WTC11 (cell line): ENCODE results near the gene PTPN6. TPM values are rescaled to one million over a fixed set of nuclear protein-coding genes. Genes with fewer than 3 reads are reported as not detected.

ENCODE experiments used
- ATAC-seq: fragments of 200-7000 bp; cut with Tn5 transposase; 2 replicates; pipeline ENCODE4 v1.10.0; 2021; ENCODE audit warnings: mild to moderate bottlenecking, moderate library complexity
- CTCF ChIA-PET: fragments of 300-600 bp; sonication (Branson Sonifier 250); formaldehyde crosslinking; loops from one replicate; lab custom pipeline; 2021; ENCODE audit warnings: antibody characterized with exemption; lab: Charles Lee
- POLR2A ChIA-PET: fragments of 350-600 bp; sonication (Branson Sonifier 250); formaldehyde crosslinking; loops from one replicate; lab custom pipeline; 2021; ENCODE audit warnings: antibody characterized with exemption; lab: Charles Lee
- DNase-seq: peaks from one replicate; pipeline ENCODE4 v3.0.0; 2021; ENCODE audit warnings: low spot score
- H3K27ac Mint-ChIP-seq: 2 replicates; pipeline ENCODE4 v1.8.0; 2021; ENCODE audit warnings: mixed read lengths
- H3K27me3 Mint-ChIP-seq: 2 replicates; pipeline ENCODE4 v1.8.0; 2021; ENCODE audit warnings: low read depth, mild to moderate bottlenecking, moderate library complexity, mixed read lengths
- H3K36me3 Mint-ChIP-seq: 2 replicates; pipeline ENCODE4 v1.8.0; 2021; ENCODE audit warnings: mixed read lengths
- H3K4me1 Mint-ChIP-seq: 2 replicates; pipeline ENCODE4 v1.8.0; 2022; ENCODE audit warnings: mixed read lengths
- H3K4me3 Mint-ChIP-seq: 2 replicates; pipeline ENCODE4 v1.8.0; 2021; ENCODE audit warnings: mild to moderate bottlenecking, moderate library complexity, mixed read lengths
- H3K9me3 Mint-ChIP-seq: 2 replicates; pipeline ENCODE4 v1.8.0; 2021; ENCODE audit warnings: mixed read lengths
- ATF2 ChIP-seq: sonication (generic); formaldehyde crosslinking; IDR thresholded peaks from 2 replicates; pipeline ENCODE4 v1.8.1; 2022; ENCODE audit warnings: low read depth, missing genetic modification reagents, borderline replicate concordance
- E2F4 ChIP-seq: sonication (generic); formaldehyde crosslinking; IDR thresholded peaks from 2 replicates; pipeline ENCODE4 v1.8.1; 2022; ENCODE audit warnings: low read depth, mild to moderate bottlenecking, moderate library complexity, missing genetic modification reagents, borderline replicate concordance
- ERG ChIP-seq: fragments of 250-450 bp; sonication (Bioruptor Pico); IDR thresholded peaks from 2 replicates; pipeline ENCODE4 v1.8.0; 2021; ENCODE audit warnings: mild to moderate bottlenecking
- ETV6 ChIP-seq: sonication (generic); formaldehyde crosslinking; IDR thresholded peaks from 2 replicates; pipeline ENCODE4 v1.8.1; 2022; ENCODE audit warnings: mild to moderate bottlenecking, missing genetic modification reagents
- FOXK1 ChIP-seq: sonication (generic); formaldehyde crosslinking; IDR thresholded peaks from 2 replicates; pipeline ENCODE4 v1.8.0; 2022; ENCODE audit warnings: mild to moderate bottlenecking, moderate library complexity, missing genetic modification reagents
- FOXP4 ChIP-seq: sonication (generic); formaldehyde crosslinking; IDR thresholded peaks from 2 replicates; pipeline ENCODE4 v1.8.0; 2022; ENCODE audit warnings: mild to moderate bottlenecking, missing genetic modification reagents
- GABPB1 ChIP-seq: sonication (generic); formaldehyde crosslinking; IDR thresholded peaks from 2 replicates; pipeline ENCODE4 v1.8.1; 2023; ENCODE audit warnings: mild to moderate bottlenecking, missing genetic modification reagents
- HMGXB4 ChIP-seq: sonication (generic); formaldehyde crosslinking; IDR thresholded peaks from 2 replicates; pipeline ENCODE4 v1.8.1; 2023; ENCODE audit warnings: mild to moderate bottlenecking, moderate library complexity, missing genetic modification reagents
- MAX ChIP-seq: sonication (generic); formaldehyde crosslinking; IDR thresholded peaks from 2 replicates; pipeline ENCODE4 v1.8.0; 2022; ENCODE audit warnings: mild to moderate bottlenecking, missing genetic modification reagents
- MYBL2 ChIP-seq: sonication (generic); formaldehyde crosslinking; IDR thresholded peaks from 2 replicates; pipeline ENCODE4 v1.8.1; 2023; ENCODE audit warnings: mild to moderate bottlenecking, moderate library complexity, missing genetic modification reagents
- NFE2L1 ChIP-seq: sonication (generic); formaldehyde crosslinking; IDR thresholded peaks from 2 replicates; pipeline ENCODE4 v1.8.1; 2023; ENCODE audit warnings: missing genetic modification reagents
- NFYB ChIP-seq: sonication (generic); formaldehyde crosslinking; conservative IDR thresholded peaks from 2 replicates; pipeline ENCODE4 v1.8.0; 2022; ENCODE audit warnings: low read depth, missing genetic modification reagents
- NR3C1 ChIP-seq: sonication (generic); formaldehyde crosslinking; conservative IDR thresholded peaks from 2 replicates; pipeline ENCODE4 v1.8.1; 2023; ENCODE audit warnings: low read depth, mild to moderate bottlenecking, missing genetic modification reagents
- SOX15 ChIP-seq: fragments of 250-450 bp; sonication (Bioruptor Pico); IDR thresholded peaks from 2 replicates; pipeline ENCODE4 v1.9.0; 2021; ENCODE audit warnings: mild to moderate bottlenecking
- SP1 ChIP-seq: sonication (generic); formaldehyde crosslinking; conservative IDR thresholded peaks from 2 replicates; pipeline ENCODE4 v1.8.1; 2022; ENCODE audit warnings: missing genetic modification reagents
- TP53 ChIP-seq: sonication (generic); formaldehyde crosslinking; IDR thresholded peaks from 2 replicates; pipeline ENCODE4 v1.8.1; 2023; ENCODE audit warnings: mild to moderate bottlenecking, missing genetic modification reagents
- ZBTB21 ChIP-seq: sonication (generic); formaldehyde crosslinking; IDR thresholded peaks from 2 replicates; pipeline ENCODE4 v1.8.1; 2023; ENCODE audit warnings: mild to moderate bottlenecking, missing genetic modification reagents, borderline replicate concordance
- ZMAT4 ChIP-seq: fragments of 250-450 bp; sonication (Bioruptor Pico); IDR thresholded peaks from 2 replicates; pipeline ENCODE4 v1.9.0; 2021; ENCODE audit warnings: mild to moderate bottlenecking
- ZNF281 ChIP-seq: sonication (generic); formaldehyde crosslinking; IDR thresholded peaks from 2 replicates; pipeline ENCODE4 v1.8.0; 2023; ENCODE audit warnings: mild to moderate bottlenecking, missing genetic modification reagents
- total RNA-seq: library from RNA; stranded (reverse); gene quantifications from 3 replicates; pipeline ENCODE4 v1.2.3, GENCODE V29; 2021

Gene PTPN6
- total RNA-seq, 1 experiment from 2014 or later: 27.1 TPM

- TF ChIP-seq E2F4 (CRISPR knock-in tag): no peak
- TF ChIP-seq FOXK1 (CRISPR knock-in tag): no peak
- TF ChIP-seq NFE2L1: peak; percentile 17; the same call in 1 of the 2 replicates
- peak; percentile 9; the same call in 1 of the 2 replicates for TF ChIP-seq MAX (CRISPR knock-in tag)
- peak; percentile 65 for TF ChIP-seq SP1 (CRISPR knock-in tag)
- TF ChIP-seq FOXP4 (CRISPR knock-in tag): peak; percentile 53; the same call in 1 of the 2 replicates
- TF ChIP-seq ERG (CRISPR knock-in tag): no peak
- peak; percentile 40; the same call in 1 of the 2 replicates for TF ChIP-seq GABPB1
- TF ChIP-seq HMGXB4 (CRISPR knock-in tag): peak; percentile 48; the same call in 1 of the 2 replicates
- TF ChIP-seq NFYB: 0 out of 2 replicates have a peak, but pooled peaks have one; percentile 25
- no peak for TF ChIP-seq ATF2 (CRISPR knock-in tag)
- TF ChIP-seq ZMAT4 (CRISPR knock-in tag): no peak
- peak; percentile 58; the same call in 1 of the 2 replicates for TF ChIP-seq MYBL2 (CRISPR knock-in tag)
- TF ChIP-seq ETV6 (CRISPR knock-in tag): peak; percentile 98
- TF ChIP-seq, all 79 proteins: peak for 12
Measured at GRCh38 chr12:6946033-6946919, 4.9 kb upstream of the PTPN6 start (continued).

- peak overlapping the region; percentile 77 for H3K27ac Mint-ChIP-seq
- DNase-seq: no peak
- H3K36me3 Mint-ChIP-seq: no peaks in the 10 kb centered on the region
- H3K27me3 Mint-ChIP-seq: no peaks in the 10 kb centered on the region
- TF ChIP-seq SOX15 (CRISPR knock-in tag) (no peak), NFE2L1 (peak; percentile 13; the same call in 1 of the 2 replicates), NFYB (no peak), NR3C1 (CRISPR knock-in tag) (no peak), TP53 (CRISPR knock-in tag) (no peak), ZBTB21 (CRISPR knock-in tag) (no peak), ZNF281 (CRISPR knock-in tag) (no peak)
- POLR2A ChIA-PET: interaction anchor here (0.6 to 6.2 kb wide), 12 partner anchors 9 to 181 kb away, joined by 3 to 167 read pairs (median 8); partner anchors contain the start of genes C1RL, LPCAT3, PTMS and SPSB2
- peak overlapping the region; percentile 98 for H3K4me3 Mint-ChIP-seq
- ATAC-seq: no peak
- no peaks in the 10 kb centered on the region for H3K9me3 Mint-ChIP-seq
- CTCF ChIA-PET: interaction anchor here (0.6 to 5.7 kb wide), 13 partner anchors 9 to 198 kb away, joined by 3 to 296 read pairs (median 21); partner anchors contain the start of genes C1RL, CDCA3, LPCAT3 and SPSB2
- peaks cover 37% of the 10 kb centered on the region for H3K4me1 Mint-ChIP-seq
Measured at GRCh38 chr12:6946920-6947374, 4.2 kb upstream of the PTPN6 start.
